AG09319 (cell line): ENCODE results near the gene ABCC3.

Experiments
- DNase-seq: peaks from one replicate; pipeline ENCODE4 v3.0.0-alpha.2; 2010; ENCODE audit warnings: low read depth; ENCODE audit errors: extremely low read depth
- CTCF ChIP-seq: IDR thresholded peaks from 2 replicates; pipeline ENCODE4 v1.5.1; 2011; ENCODE audit warnings: low read depth, mild to moderate bottlenecking, inconsistent platforms, low read length, moderate library complexity

ABCC3 gene

GRCh38 chr17:50621574-50622031 is 13.1 kb upstream of the ABCC3 start:
- DNase-seq: no peak
- TF ChIP-seq CTCF: no peak

GRCh38 chr17:50624321-50624934 is 10.3 kb upstream of the ABCC3 start:
- no peak for TF ChIP-seq CTCF
- no peak for DNase-seq

GRCh38 chr17:50625032-50625871 is 9.4 kb upstream of the ABCC3 start:
- TF ChIP-seq CTCF: no peak
- no peak for DNase-seq

GRCh38 chr17:50626037-50626574 is 8.6 kb upstream of the ABCC3 start:
- peak; percentile 55 for DNase-seq

GRCh38 chr17:50627036-50627781 is 7.5 kb upstream of the ABCC3 start:
- no peak for TF ChIP-seq CTCF
- no peak for DNase-seq

More at GRCh38 chr17:50626037-50626574, 8.6 kb upstream of the ABCC3 start:
- TF ChIP-seq CTCF: peak; percentile 89

GRCh38 chr17:50627782-50628601 is 6.7 kb upstream of the ABCC3 start:
- no peak for TF ChIP-seq CTCF
- DNase-seq: no peak
